Measurements from ENCODE around the gene MYO3A. TPM values are rescaled to one million over a fixed set of nuclear protein-coding genes. Genes with fewer than 3 reads are reported as not detected.

The MYO3A gene
- total RNA-seq, 1 experiment from 2014 or later = not detected

DNA sequence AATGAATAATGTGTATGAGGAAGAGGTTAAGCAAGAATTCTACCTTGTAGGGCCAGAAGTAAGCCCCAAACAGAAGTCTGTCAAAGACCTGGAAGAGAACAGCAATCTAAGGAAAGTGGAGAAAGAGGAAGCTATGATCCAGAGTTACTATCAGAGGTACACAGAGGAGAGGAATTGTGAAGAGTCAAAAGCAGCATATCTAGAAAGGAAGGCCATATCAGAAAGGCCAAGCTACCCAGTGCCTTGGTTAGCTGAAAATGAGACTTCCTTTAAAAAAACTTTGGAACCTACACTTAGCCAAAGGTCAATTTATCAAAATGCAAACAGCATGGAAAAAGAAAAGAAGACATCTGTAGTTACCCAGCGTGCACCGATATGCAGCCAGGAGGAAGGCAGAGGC is 239.8 kb downstream of the MYO3A start:
- no peaks in the 10 kb centered on the region for H3K4me1 ChIP-seq (replicated peaks; ENCODE audit: insufficient read depth)
- no peak for TF ChIP-seq EZH2 (IDR thresholded peaks at IDR 0.05; ENCODE audit: low read depth)
- TF ChIP-seq, protein P1, sequence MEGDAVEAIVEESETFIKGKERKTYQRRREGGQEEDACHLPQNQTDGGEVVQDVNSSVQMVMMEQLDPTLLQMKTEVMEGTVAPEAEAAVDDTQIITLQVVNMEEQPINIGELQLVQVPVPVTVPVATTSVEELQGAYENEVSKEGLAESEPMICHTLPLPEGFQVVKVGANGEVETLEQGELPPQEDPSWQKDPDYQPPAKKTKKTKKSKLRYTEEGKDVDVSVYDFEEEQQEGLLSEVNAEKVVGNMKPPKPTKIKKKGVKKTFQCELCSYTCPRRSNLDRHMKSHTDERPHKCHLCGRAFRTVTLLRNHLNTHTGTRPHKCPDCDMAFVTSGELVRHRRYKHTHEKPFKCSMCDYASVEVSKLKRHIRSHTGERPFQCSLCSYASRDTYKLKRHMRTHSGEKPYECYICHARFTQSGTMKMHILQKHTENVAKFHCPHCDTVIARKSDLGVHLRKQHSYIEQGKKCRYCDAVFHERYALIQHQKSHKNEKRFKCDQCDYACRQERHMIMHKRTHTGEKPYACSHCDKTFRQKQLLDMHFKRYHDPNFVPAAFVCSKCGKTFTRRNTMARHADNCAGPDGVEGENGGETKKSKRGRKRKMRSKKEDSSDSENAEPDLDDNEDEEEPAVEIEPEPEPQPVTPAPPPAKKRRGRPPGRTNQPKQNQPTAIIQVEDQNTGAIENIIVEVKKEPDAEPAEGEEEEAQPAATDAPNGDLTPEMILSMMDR (conservative IDR thresholded peaks at IDR 0.05) = no peak
- no peak overlapping the region for H3K4me2 ChIP-seq
- H3K9me2 ChIP-seq (ENCODE audit: insufficient read depth) = no peaks in the 10 kb centered on the region
- intact Hi-C loops (cut with micrococcal nuclease; ENCODE audit: unreplicated experiment) = no loop called here
- DNase-seq = no peak
- H4K20me1 ChIP-seq (ENCODE audit: insufficient read depth) = no peaks in the 10 kb centered on the region
- no peak overlapping the region for H2AFZ ChIP-seq
- H3K27ac ChIP-seq = no peak overlapping the region
- peaks cover 30% of the 10 kb centered on the region for H3K27me3 ChIP-seq (ENCODE audit: insufficient read depth, low read depth)
- H3K79me2 ChIP-seq (ENCODE audit: low read depth) = no peaks in the 10 kb centered on the region
- H3K4me3 ChIP-seq = no peak overlapping the region
- POLR2A ChIA-PET (ENCODE audit: unreplicated experiment) = no interaction called here
- BruUV-seq (replicated peaks) = no TSS peak
- no peaks in the 10 kb centered on the region for H3K36me3 ChIP-seq (ENCODE audit: low read depth)
- CTCF ChIA-PET = no interaction called here
- no peaks in the 10 kb centered on the region for H3K9me3 ChIP-seq (ENCODE audit: insufficient read depth, low read depth)
- H3F3A ChIP-seq (ENCODE audit: insufficient read depth, low read depth) = no peaks in the 10 kb centered on the region

DNA sequence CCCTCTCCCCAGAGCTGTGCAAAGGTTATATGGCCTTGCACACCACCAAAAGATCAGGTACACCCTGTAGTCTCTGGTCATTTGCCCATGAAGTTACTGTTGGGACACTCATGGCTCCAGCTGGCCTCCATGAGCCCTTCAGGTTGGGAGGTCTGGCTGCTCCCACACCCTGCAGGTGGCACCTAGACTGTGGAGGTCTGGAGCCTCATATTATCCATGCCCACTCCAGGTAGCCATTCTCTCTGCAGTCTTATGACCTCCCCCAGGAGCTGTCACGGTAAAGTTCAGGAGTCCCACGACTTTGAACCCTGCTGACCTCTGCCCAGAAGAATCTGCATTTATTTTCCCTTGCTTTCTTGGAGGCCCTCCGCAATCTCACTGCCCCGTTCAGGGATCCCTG is 243.3 kb downstream of the MYO3A start:
- Histone ChIP-seq H4K20me1 (ENCODE audit: insufficient read depth) (no peaks in the 10 kb centered on the region), H3F3A (ENCODE audit: insufficient read depth, low read depth) (no peaks in the 10 kb centered on the region), H3K36me3 (ENCODE audit: low read depth) (no peaks in the 10 kb centered on the region), H3K9me2 (ENCODE audit: insufficient read depth) (no peaks in the 10 kb centered on the region), H3K4me2 (no peak overlapping the region), H2AFZ (no peak overlapping the region), H3K4me3 (no peak overlapping the region), H3K9me3 (ENCODE audit: insufficient read depth, low read depth) (no peaks in the 10 kb centered on the region), H3K27ac (no peak overlapping the region), H3K4me1 (replicated peaks; ENCODE audit: insufficient read depth) (no peaks in the 10 kb centered on the region), H3K27me3 (ENCODE audit: insufficient read depth, low read depth) (peaks cover 23% of the 10 kb centered on the region), H3K79me2 (ENCODE audit: low read depth) (no peaks in the 10 kb centered on the region)
- BruUV-seq (replicated peaks) = no TSS peak
- CTCF ChIA-PET = no interaction called here
- intact Hi-C loops (cut with micrococcal nuclease; ENCODE audit: unreplicated experiment) = no loop called here
- DNase-seq = no peak
- no peak for TF ChIP-seq EZH2 (IDR thresholded peaks at IDR 0.05; ENCODE audit: low read depth)
- TF ChIP-seq, protein P1 (conservative IDR thresholded peaks at IDR 0.05) = no peak
- POLR2A ChIA-PET (ENCODE audit: unreplicated experiment) = no interaction called here

DNA sequence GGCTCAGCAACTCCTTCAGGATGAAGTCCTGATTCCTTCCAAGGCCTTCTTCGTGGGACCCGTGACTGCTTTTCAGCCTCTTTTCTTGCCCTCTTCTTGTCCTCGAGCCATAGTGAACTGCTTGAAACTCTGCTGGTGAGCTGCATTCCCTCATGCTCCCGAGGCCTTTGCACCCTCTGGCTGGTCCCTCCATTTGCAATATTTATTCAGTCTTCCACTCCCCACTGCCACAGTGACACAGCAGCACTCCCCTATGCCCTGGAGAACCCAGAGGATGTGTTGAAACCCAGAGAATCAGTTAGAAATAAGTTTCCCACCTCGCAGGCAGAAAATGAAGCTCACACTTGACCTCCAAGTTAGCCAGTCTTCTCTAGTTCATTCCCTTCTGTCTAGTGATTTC is 260.2 kb downstream of the MYO3A start:
- Histone ChIP-seq H3K9me3 (ENCODE audit: insufficient read depth, low read depth) (no peaks in the 10 kb centered on the region), H3K36me3 (ENCODE audit: low read depth) (no peaks in the 10 kb centered on the region), H3F3A (ENCODE audit: insufficient read depth, low read depth) (no peaks in the 10 kb centered on the region), H4K20me1 (ENCODE audit: insufficient read depth) (no peaks in the 10 kb centered on the region), H3K9me2 (ENCODE audit: insufficient read depth) (no peaks in the 10 kb centered on the region), H2AFZ (no peak overlapping the region), H3K4me2 (no peak overlapping the region), H3K27ac (no peak overlapping the region), H3K79me2 (ENCODE audit: low read depth) (no peaks in the 10 kb centered on the region), H3K4me3 (no peak overlapping the region), H3K4me1 (replicated peaks; ENCODE audit: insufficient read depth) (no peaks in the 10 kb centered on the region), H3K27me3 (ENCODE audit: insufficient read depth, low read depth) (0 out of 2 replicates have a peak, but pooled peaks cover 7% of the 10 kb centered on the region)
- DNase-seq = no peak
- intact Hi-C loops (cut with micrococcal nuclease; ENCODE audit: unreplicated experiment) = no loop called here
- TF ChIP-seq, protein P1 (conservative IDR thresholded peaks at IDR 0.05) = no peak
- no peak for TF ChIP-seq EZH2 (IDR thresholded peaks at IDR 0.05; ENCODE audit: low read depth)
- ChIA-PET POLR2A (ENCODE audit: unreplicated experiment) (interaction anchor here (0.6 kb wide), 1 partner anchor 389 kb away, joined by 7 read pairs; no protein-coding TSS in a partner anchor), CTCF (no interaction called here)
- no TSS peak for BruUV-seq (replicated peaks)

Data from PC-9 (cell line).